Caco-2 (cell line): ENCODE data around the gene STXBP3. TPM values are rescaled to one million over a fixed set of nuclear protein-coding genes. Genes with fewer than 3 reads are reported as not detected.

Experiments used
- BruUV-seq: library from RNA; stranded (reverse); fragments of 400-500 nt; replicated peaks from 2 replicates; lab custom pipeline; 2021; lab: Mats Ljungman, UMichigan
- CTCF ChIA-PET: fragments of 300-600 bp; sonication (Branson Sonifier 250); formaldehyde crosslinking; loops from one replicate; lab custom pipeline; 2022; ENCODE audit warnings: antibody characterized with exemption; lab: Charles Lee
- POLR2A ChIA-PET: fragments of 300-600 bp; sonication (Branson Sonifier 250); formaldehyde crosslinking; loops from one replicate; lab custom pipeline; 2022; ENCODE audit warnings: antibody characterized with exemption; lab: Charles Lee
- DNase-seq, 2 experiments: peaks; one replicate each; pipeline versions ENCODE4 v3.0.0 to v3.0.0-alpha.2; 2020 to 2022
- H3K27me3 ChIP-seq: replicated peaks from 2 replicates; pipeline ENCODE4 v1.6.0; 2011; ENCODE audit warnings: low read length; ENCODE audit not compliant: control insufficient read depth, insufficient read depth
- H3K36me3 ChIP-seq: 2 replicates; pipeline ENCODE4 v1.5.1; 2011; ENCODE audit warnings: low read length; ENCODE audit not compliant: control insufficient read depth, insufficient read depth
- H3K4me1 ChIP-seq: fragments of 250-450 bp; sonication (Bioruptor Pico); 2 replicates; pipeline ENCODE4 v1.5.1; 2020; ENCODE audit warnings: mild to moderate bottlenecking
- H3K4me3 ChIP-seq: 2 replicates; pipeline ENCODE4 v1.5.1; 2011; ENCODE audit warnings: low read depth, mild to moderate bottlenecking, control low read depth, low read length
- H3K9me3 ChIP-seq: fragments of 250-450 bp; sonication (Bioruptor Pico); 2 replicates; pipeline ENCODE4 v1.5.1; 2020; ENCODE audit warnings: mild to moderate bottlenecking, moderate library complexity
- H3K27ac Mint-ChIP-seq: one replicate; pipeline ENCODE4 v1.8.0; 2022; ENCODE audit warnings: mixed read lengths; ENCODE audit not compliant: unreplicated experiment
- H3K27me3 Mint-ChIP-seq: one replicate; pipeline ENCODE4 v1.8.0; 2022; ENCODE audit warnings: mixed read lengths; ENCODE audit not compliant: insufficient read depth, unreplicated experiment
- H3K36me3 Mint-ChIP-seq: one replicate; pipeline ENCODE4 v1.8.0; 2022; ENCODE audit warnings: mild to moderate bottlenecking, mixed read lengths; ENCODE audit not compliant: insufficient read depth, unreplicated experiment
- H3K4me1 Mint-ChIP-seq: one replicate; pipeline ENCODE4 v1.8.0; 2022; ENCODE audit warnings: low read depth, mixed read lengths; ENCODE audit not compliant: unreplicated experiment
- H3K4me3 Mint-ChIP-seq: one replicate; pipeline ENCODE4 v1.8.0; 2022; ENCODE audit warnings: mild to moderate bottlenecking, moderate library complexity, mixed read lengths; ENCODE audit not compliant: unreplicated experiment
- H3K9me3 Mint-ChIP-seq: one replicate; pipeline ENCODE4 v1.8.0; 2022; ENCODE audit warnings: mixed read lengths; ENCODE audit not compliant: unreplicated experiment
- CTCF ChIP-seq, 2 experiments: fragments of 200-600 bp in 1 of 2; IDR thresholded peaks; 1 replicate in 1 of 2; 2 replicates in 1 of 2; pipeline versions ENCODE4 v1.5.1 to v1.8.0; 2011 to 2022; ENCODE audit warnings: antibody characterized with exemption in 1 of 2, control low read depth in 1 of 2, inconsistent platforms in 1 of 2, low read depth in 1 of 2, low read length in 1 of 2, mild to moderate bottlenecking in 1 of 2, moderate library complexity in 1 of 2; ENCODE audit not compliant: insufficient read depth in 1 of 2, severe bottlenecking in 1 of 2, unreplicated experiment in 1 of 2
- intact Hi-C: fragments of 100-400 bp; cut with micrococcal nuclease; formaldehyde crosslinking; loops from one replicate; pipeline ENCODE4 v1.10.0; 2022; ENCODE audit not compliant: unreplicated experiment
- total RNA-seq: library from RNA; stranded (reverse); gene quantifications from 2 replicates; pipeline ENCODE4 v1.2.3, GENCODE V29; 2022

Gene STXBP3
- total RNA-seq, 1 experiment from 2014 or later, result 34.3 TPM

DNA sequence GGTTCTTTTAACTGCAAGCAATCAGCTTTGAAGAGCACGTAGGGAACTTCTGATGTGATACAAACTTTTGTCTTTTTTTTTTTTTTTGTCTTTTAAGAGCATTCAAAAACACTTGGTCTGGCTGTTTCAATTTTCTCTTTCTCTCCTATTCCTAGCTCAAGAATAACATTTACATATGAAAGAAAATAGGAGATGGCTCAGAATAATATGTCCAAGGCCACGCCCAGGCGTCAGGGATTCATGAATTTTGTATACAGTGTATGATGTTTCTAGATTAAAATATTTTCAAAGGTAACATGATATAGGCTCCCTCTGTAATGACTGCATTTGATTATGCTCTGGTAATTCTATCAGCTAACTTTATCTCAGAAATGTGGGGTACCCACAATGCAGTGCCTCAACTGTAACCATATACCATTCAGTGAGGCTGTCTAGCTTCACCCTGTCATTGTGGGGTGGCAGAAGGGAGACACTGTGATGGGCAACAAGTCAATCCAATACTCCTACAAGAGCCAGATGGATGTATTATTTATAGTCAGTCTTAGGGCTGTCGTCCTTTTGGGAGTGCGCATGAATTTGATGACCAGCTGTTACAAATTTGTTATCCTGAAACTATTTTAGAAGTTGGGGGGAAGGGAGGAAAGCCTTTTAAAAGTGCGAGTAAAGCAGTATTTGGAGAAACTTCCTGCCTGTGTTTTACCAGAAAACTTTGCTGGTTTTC is 111.9 kb downstream of the STXBP3 start:
- H3K4me1 ChIP-seq, result peaks cover under 1% of the 10 kb centered on the region; the same call in 1 of the 2 replicates
- DNase-seq, result no peak
- H3K27me3 Mint-ChIP-seq, result no peaks in the 10 kb centered on the region
- no peaks in the 10 kb centered on the region for H3K27me3 ChIP-seq
- H3K36me3 Mint-ChIP-seq, result no peaks in the 10 kb centered on the region
- no peak overlapping the region for H3K4me3 ChIP-seq
- H3K9me3 Mint-ChIP-seq, result no peaks in the 10 kb centered on the region
- BruUV-seq, result no TSS peak
- H3K4me3 Mint-ChIP-seq, result no peak overlapping the region
- CTCF ChIA-PET, result no interaction called here
- no peak for TF ChIP-seq CTCF (IDR thresholded peaks at IDR 0.05; ENCODE audit: insufficient read depth in 1 of 2, low read depth in 1 of 2, low read length in 1 of 2, severe bottlenecking in 1 of 2, unreplicated experiment in 1 of 2)
- no peaks in the 10 kb centered on the region for H3K36me3 ChIP-seq
- H3K27ac Mint-ChIP-seq, result no peak overlapping the region
- intact Hi-C loops, result no loop called here
- POLR2A ChIA-PET, result no interaction called here
- H3K9me3 ChIP-seq, result no peaks in the 10 kb centered on the region
- no peaks in the 10 kb centered on the region for H3K4me1 Mint-ChIP-seq

Other genes with a start within 250 kb of the STXBP3 start
- 2.8 and 3.1 TPM in 2 replicates for gene EEIG2, start 186.6 kb upstream of the STXBP3 start, total RNA-seq
- 18.7 and 21.0 TPM in 2 replicates for gene HENMT1, start 85.6 kb upstream of the STXBP3 start, total RNA-seq
- gene PRPF38B, start 54.4 kb upstream of the STXBP3 start, total RNA-seq, result 37.7 and 37.8 TPM in 2 replicates
- 0.16 TPM in 1 of 2 replicates, not detected in the other for gene FNDC7, start 33.8 kb upstream of the STXBP3 start, total RNA-seq
- gene AKNAD1, start 110.4 kb downstream of the STXBP3 start, total RNA-seq, result not detected in 2 replicates
- 20.4 and 20.5 TPM in 2 replicates for gene GPSM2, start 130.3 kb downstream of the STXBP3 start, total RNA-seq
- 20.1 and 23.1 TPM in 2 replicates for gene CLCC1, start 216.8 kb downstream of the STXBP3 start, total RNA-seq